Hair follicular keratinocyte (primary cell): ENCODE measurements around the gene EBF3. TPM values are rescaled to one million over a fixed set of nuclear protein-coding genes. Genes with fewer than 3 reads are reported as not detected.

ENCODE experiments used
- total RNA-seq: library from RNA; depleted of rRNA; stranded (reverse); fragments of >200 nt; gene quantifications from 2 replicates; pipeline ENCODE4 v1.2.3, GENCODE V29; 2015

The EBF3 gene, protein sequence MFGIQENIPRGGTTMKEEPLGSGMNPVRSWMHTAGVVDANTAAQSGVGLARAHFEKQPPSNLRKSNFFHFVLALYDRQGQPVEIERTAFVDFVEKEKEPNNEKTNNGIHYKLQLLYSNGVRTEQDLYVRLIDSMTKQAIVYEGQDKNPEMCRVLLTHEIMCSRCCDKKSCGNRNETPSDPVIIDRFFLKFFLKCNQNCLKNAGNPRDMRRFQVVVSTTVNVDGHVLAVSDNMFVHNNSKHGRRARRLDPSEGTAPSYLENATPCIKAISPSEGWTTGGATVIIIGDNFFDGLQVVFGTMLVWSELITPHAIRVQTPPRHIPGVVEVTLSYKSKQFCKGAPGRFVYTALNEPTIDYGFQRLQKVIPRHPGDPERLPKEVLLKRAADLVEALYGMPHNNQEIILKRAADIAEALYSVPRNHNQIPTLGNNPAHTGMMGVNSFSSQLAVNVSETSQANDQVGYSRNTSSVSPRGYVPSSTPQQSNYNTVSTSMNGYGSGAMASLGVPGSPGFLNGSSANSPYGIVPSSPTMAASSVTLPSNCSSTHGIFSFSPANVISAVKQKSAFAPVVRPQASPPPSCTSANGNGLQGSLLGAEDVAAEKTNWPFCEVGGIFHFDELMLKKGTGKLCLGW
- not detected in 2 replicates for total RNA-seq

DNA sequence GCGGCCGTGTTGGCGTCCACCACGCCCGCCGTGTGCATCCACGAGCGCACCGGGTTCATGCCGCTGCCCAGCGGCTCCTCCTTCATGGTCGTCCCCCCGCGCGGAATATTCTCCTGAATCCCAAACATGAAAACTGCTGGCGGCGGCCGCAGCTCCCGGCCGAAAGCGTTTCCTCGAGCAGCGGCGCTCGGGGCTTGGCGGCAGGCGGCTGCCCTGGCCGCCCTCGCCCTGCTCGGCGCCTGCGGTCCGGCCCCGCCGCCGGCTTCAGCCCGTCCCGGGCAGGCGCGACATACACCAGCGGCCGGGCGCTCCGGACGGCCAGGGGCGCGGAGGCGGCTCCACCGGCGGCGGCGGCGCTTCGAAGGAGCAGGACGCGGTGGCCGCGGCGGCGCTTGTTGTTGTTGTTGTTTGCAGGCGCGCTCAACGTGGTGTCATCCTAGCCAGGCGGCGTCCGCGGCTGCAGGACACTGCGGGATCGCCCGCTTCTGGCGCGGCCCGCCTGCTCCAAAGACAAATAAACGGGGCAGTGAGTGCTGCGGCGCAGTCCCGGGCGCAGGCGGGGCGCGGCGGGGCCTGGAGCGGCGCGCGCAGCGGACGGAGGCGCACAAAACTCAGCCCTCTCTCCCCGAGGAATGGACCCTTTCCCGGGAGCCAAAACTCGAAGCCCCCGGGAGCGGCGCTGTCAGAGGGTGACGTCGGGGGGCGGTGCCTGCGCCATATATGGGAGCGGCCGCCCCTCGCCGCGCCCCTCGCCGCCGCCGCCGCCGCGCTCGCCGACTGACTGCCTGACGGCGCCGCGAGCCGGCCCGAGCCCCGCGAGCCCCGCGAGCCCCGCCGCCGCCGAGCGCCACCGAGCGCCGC lies at the start of gene EBF3:
Gene EBF3, minus strand, starts transcription at position 634 of the 861 bp plus-strand sequence. Its CDS starts 506 bp downstream, at position 128.

Other genes starting within 250 kb of the EBF3 start
- gene C10orf143, start 146.6 kb upstream of the EBF3 start, total RNA-seq: 2.0 TPM in 1 of 2 replicates, not detected in the other
- gene GLRX3, start 172.1 kb upstream of the EBF3 start, total RNA-seq: 117 and 178 TPM in 2 replicates